ENCODE measurements around the gene BAMBI. TPM values are rescaled to one million over a fixed set of nuclear protein-coding genes. Genes with fewer than 3 reads are reported as not detected.

BAMBI gene
- total and polyA plus RNA-seq, 9 donors = 28.6 to 138 (median 62.3) TPM

DNA sequence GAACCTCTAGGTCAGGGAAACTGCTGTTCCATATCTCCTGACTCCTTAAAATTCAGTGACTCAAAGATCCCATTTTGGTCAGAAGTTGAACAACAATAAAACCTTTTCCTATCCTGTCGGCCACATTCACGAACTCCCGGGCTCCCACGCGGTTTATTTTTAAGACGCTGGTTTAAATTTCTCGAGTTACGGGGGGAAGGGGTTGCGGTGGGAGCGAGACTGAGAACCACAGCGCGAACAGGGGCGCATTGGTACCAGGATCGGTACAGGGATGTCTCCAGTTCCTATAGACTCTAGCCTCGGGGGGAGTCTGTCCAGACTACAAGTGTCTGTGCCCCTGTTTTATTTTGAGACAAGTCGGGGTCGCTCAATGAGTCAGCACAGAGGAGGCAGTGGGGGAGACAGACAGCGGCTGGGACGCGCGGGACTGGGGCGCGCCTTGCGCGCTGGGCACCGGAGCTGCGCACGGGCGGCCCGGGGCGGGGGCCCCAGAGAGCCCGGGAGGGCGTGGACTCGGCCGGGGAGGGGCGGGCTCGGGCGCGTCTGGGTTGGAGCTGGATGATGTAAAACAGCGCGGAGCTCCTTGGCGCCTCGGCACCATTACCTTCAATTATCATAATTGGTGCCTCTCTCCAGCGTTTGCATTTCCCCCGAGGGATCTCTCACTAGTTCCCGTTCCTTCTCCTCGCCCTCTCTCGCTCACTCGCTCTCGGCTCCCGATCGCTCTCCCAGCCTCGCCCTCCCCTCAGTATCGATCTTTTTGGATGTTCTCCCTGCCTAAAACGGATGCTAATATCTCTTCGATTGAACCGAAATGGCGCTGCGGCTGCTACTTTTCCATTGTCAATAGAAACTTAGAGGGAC lies 8.7 kb upstream of the BAMBI start:
- peak overlapping the region; percentile 40 for H3K4me3 ChIP-seq
- intact Hi-C loops (cut with DNase I) = loop anchor here in 1 of 4 donors (10.0 kb wide), 2 partner anchors 466 to 776 kb away; no protein-coding TSS in a partner anchor
- H3K4me1 ChIP-seq (ENCODE audit: insufficient read depth) = peaks cover 1% of the 10 kb centered on the region
- H3K36me3 ChIP-seq = no peaks in the 10 kb centered on the region
- no peak overlapping the region for H3K27ac ChIP-seq
- H3K27me3 ChIP-seq = no peaks in the 10 kb centered on the region
- peak; percentile 70 to 82 (median 77) for DNase-seq
- 1% methylated on average over 58 to 59 of the region's 59 CpGs for WGBS, 3 donors
- no peaks in the 10 kb centered on the region for H3K9me3 ChIP-seq
- TF ChIP-seq CTCF (IDR thresholded peaks at IDR 0.05) (no peak), POLR2A (IDR thresholded peaks at IDR 0.05) (no peak), EP300 (IDR thresholded peaks at IDR 0.05) (no peak)

GRCh38 chr10:28669227-28670173 lies 7.8 kb upstream of the BAMBI start:
- TF ChIP-seq POLR2A (IDR thresholded peaks at IDR 0.05) = no peak
- no peak for TF ChIP-seq CTCF (IDR thresholded peaks at IDR 0.05)
- no peak for TF ChIP-seq EP300 (IDR thresholded peaks at IDR 0.05)

DNA sequence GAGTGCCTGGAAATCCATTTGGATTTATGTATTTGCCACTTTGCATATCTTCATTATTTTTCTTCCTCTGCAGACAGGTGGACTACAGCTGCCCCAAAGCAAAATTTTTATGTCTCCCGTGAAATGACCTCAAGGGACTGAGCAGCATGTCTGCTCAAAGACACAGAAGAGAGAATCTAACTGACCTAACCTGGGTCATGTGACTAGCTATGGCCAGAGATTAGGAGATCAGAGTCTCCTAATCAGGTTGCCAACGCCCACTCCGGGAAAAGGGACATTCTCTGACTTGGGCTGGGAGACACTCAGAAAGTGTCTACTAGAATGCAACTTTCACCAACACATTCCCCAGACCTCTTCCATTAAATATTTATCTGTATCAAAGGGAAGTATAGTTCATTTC lies 2.5 kb upstream of the BAMBI start:
- Histone ChIP-seq H3K4me3 (no peak overlapping the region), H3K36me3 (no peaks in the 10 kb centered on the region), H3K27me3 (no peaks in the 10 kb centered on the region), H3K27ac (no peak overlapping the region), H3K9me3 (no peaks in the 10 kb centered on the region), H3K4me1 (ENCODE audit: insufficient read depth) (no peaks in the 10 kb centered on the region)
- intact Hi-C loops (cut with DNase I) = loop anchor here in 3 of 4 donors (5.0 to 10.0 kb wide), 5 partner anchors 48 to 628 kb away; no protein-coding TSS in a partner anchor
- TF ChIP-seq EP300 (IDR thresholded peaks at IDR 0.05) = no peak
- no peak for TF ChIP-seq POLR2A (IDR thresholded peaks at IDR 0.05)
- TF ChIP-seq CTCF (IDR thresholded peaks at IDR 0.05) = no peak
- 90 to 91% (median 90%) methylated on average over 3 of the region's 3 CpGs for WGBS, 3 donors
- DNase-seq = no peak

More at GRCh38 chr10:28669227-28670173, 7.8 kb upstream of the BAMBI start:
- WGBS, 3 donors = 36 to 44% (median 40%) methylated on average over 21 of the region's 21 CpGs
- H3K27me3 ChIP-seq = no peaks in the 10 kb centered on the region
- no peaks in the 10 kb centered on the region for H3K9me3 ChIP-seq
- no peak for DNase-seq
- peak overlapping the region; percentile 40 for H3K4me3 ChIP-seq
- H3K4me1 ChIP-seq (ENCODE audit: insufficient read depth) = peaks cover 1% of the 10 kb centered on the region
- intact Hi-C loops (cut with DNase I) = loop anchor here in 3 of 4 donors (10.0 kb wide), 4 partner anchors 135 to 775 kb away; no protein-coding TSS in a partner anchor
- H3K36me3 ChIP-seq = no peaks in the 10 kb centered on the region
- H3K27ac ChIP-seq = no peak overlapping the region

Measured in ovary (tissue), 9 donors.